Glutamatergic neuron (in vitro differentiated cells): ENCODE measurements around the gene SARDH. TPM values are rescaled to one million over a fixed set of nuclear protein-coding genes. Genes with fewer than 3 reads are reported as not detected.

Experiments used
- DNase-seq: peaks from one replicate; pipeline ENCODE4 v3.0.0; 2022
- H3K27ac Mint-ChIP-seq: one replicate; pipeline ENCODE4 v1.8.0; 2020; ENCODE audit warnings: mild to moderate bottlenecking, mixed read lengths, inconsistent platforms; ENCODE audit not compliant: unreplicated experiment
- H3K27me3 Mint-ChIP-seq: one replicate; pipeline ENCODE4 v1.8.0; 2020; ENCODE audit warnings: mild to moderate bottlenecking, moderate library complexity, mixed read lengths, inconsistent platforms; ENCODE audit not compliant: unreplicated experiment
- H3K36me3 Mint-ChIP-seq: one replicate; pipeline ENCODE4 v1.8.0; 2020; ENCODE audit warnings: mild to moderate bottlenecking, mixed read lengths, inconsistent platforms; ENCODE audit not compliant: unreplicated experiment
- H3K4me1 Mint-ChIP-seq: one replicate; pipeline ENCODE4 v1.8.0; 2020; ENCODE audit warnings: mild to moderate bottlenecking, low read depth, mixed read lengths, inconsistent platforms; ENCODE audit not compliant: unreplicated experiment
- H3K4me3 Mint-ChIP-seq: one replicate; pipeline ENCODE4 v1.8.0; 2020; ENCODE audit warnings: mild to moderate bottlenecking, mixed read lengths, inconsistent platforms; ENCODE audit not compliant: unreplicated experiment
- H3K9me3 Mint-ChIP-seq: one replicate; pipeline ENCODE4 v1.8.0; 2020; ENCODE audit warnings: mild to moderate bottlenecking, moderate library complexity, mixed read lengths, inconsistent platforms; ENCODE audit not compliant: unreplicated experiment
- CTCF ChIP-seq: fragments of 200-600 bp; sonication (generic); IDR thresholded peaks from one replicate; pipeline ENCODE4 v1.5.0; 2021; ENCODE audit not compliant: partially characterized antibody, unreplicated experiment
- total RNA-seq: library from RNA; stranded (reverse); fragmentation: NEBNext Ultra II Directional; extraction: Animal tissue kit (Norgen Biotek cat#: 25700); gene quantifications from one replicate; pipeline ENCODE4 v1.2.1, GENCODE V29; 2021; ENCODE audit not compliant: unreplicated experiment

Gene SARDH
- total RNA-seq, 1 donor from 2014 or later, result 2.0 TPM

DNA sequence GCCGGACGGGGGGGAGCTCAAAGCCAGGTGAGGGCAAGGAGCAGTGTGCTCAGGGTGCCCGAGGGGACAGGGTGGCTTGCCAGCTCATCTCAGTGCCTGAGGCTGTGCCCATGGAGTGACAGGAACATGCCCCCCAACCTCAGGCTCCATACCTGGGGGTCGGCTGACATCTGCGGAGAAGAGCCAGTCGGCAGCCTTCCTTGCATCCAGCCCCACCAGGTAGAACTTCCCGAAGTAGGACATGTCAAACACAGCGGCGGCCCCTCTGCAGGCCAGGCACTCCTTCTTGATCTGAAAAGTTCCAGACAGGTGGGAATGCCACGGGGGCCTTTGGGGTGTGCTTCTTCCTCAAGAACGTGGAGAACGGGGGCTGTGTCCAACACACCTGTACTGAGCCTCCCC, 42.1 kb downstream of the SARDH start:
- Mint-ChIP-seq H3K36me3 (peaks cover 5% of the 10 kb centered on the region), H3K4me3 (no peak overlapping the region), H3K9me3 (peaks cover 13% of the 10 kb centered on the region), H3K4me1 (peaks cover 52% of the 10 kb centered on the region), H3K27me3 (peaks cover 17% of the 10 kb centered on the region), H3K27ac (no peak overlapping the region)
- DNase-seq, result peak; percentile 3
- TF ChIP-seq CTCF, result no peak

GRCh38 chr9:133694686-133695085, 43.5 kb downstream of the SARDH start:
- peaks cover 13% of the 10 kb centered on the region for H3K9me3 Mint-ChIP-seq
- peaks cover 5% of the 10 kb centered on the region for H3K36me3 Mint-ChIP-seq
- peaks cover 48% of the 10 kb centered on the region for H3K4me1 Mint-ChIP-seq
- peaks cover 18% of the 10 kb centered on the region for H3K27me3 Mint-ChIP-seq
- TF ChIP-seq CTCF, result no peak
- H3K4me3 Mint-ChIP-seq, result peak overlapping the region; percentile 43
- peak overlapping the region; percentile 88 for H3K27ac Mint-ChIP-seq
- DNase-seq, result peak; percentile 15

DNA sequence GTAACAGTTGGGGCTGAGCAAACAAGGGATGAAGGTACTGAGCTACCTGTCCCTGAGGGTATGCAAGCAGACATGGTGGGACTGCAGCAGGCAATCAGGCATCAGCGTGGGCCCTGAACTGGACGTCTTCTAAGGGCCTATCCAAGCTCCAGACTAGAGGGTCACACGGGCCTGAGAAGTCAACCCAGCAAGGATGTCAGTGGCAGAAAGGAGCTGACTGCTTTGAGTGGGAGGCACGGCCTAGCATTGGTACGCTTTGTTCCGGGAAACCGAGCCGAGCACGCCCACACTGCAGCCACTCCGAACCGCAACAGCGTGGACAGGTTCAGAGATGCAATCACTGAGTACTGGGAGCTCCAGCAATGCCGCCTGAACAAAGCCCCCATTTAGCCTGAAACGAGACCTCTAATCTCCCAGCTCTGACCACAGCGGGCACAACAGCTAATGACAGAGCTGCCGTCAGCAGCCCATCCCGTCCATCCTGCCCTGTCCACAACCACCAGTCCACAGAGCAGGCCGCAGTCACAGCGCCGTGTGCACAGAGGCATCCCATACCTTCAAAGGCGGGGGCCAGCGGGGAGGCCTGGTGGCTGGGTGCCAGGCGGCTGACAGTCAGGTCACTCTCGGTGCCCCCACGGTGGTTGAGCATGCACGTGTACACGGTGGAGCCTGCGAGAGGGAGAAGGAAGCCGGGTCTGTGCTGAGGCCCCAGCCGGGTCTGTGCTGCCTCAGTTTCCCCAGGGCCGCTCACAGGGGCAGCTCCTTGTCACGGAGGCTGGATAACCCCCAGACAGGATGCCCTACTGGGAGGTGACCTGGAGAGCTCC, 44.2 kb downstream of the SARDH start:
- Mint-ChIP-seq H3K27ac (no peak overlapping the region), H3K9me3 (peaks cover 13% of the 10 kb centered on the region), H3K4me3 (no peak overlapping the region), H3K4me1 (peaks cover 48% of the 10 kb centered on the region), H3K36me3 (peaks cover 5% of the 10 kb centered on the region), H3K27me3 (peaks cover 18% of the 10 kb centered on the region)
- no peak for TF ChIP-seq CTCF
- peak; percentile 10 for DNase-seq

DNA sequence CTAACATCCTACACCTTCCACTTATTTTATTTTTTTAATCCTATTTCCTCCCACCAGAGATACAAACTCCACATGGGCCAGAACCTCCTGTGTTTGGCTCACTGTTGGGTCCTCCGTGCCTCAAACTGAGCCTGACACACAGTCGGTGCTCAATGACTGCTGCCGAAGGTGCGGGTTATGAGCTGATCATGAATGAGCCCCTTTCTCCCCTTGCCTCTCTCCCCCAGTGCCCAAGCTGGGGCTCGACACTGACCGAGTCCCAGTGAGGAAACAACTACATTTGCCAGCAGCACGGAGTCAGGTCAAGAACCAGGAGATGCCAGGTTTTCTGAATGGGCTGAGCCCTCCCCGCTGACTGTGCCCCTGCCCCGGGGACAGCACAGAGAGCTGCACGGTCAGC, 45.0 kb downstream of the SARDH start:
- no peak for TF ChIP-seq CTCF
- Mint-ChIP-seq H3K36me3 (no peaks in the 10 kb centered on the region), H3K4me3 (no peak overlapping the region)

GRCh38 chr9:133692364-133692985, 45.7 kb downstream of the SARDH start:
- Mint-ChIP-seq H3K36me3 (no peaks in the 10 kb centered on the region), H3K27ac (no peak overlapping the region), H3K4me1 (peaks cover 48% of the 10 kb centered on the region), H3K9me3 (peaks cover 13% of the 10 kb centered on the region), H3K4me3 (no peak overlapping the region), H3K27me3 (peaks cover 15% of the 10 kb centered on the region)
- DNase-seq, result peak; percentile 24
- no peak for TF ChIP-seq CTCF

More for the DNA sequence above, 45.0 kb downstream of the SARDH start:
- Mint-ChIP-seq H3K27me3 (peaks cover 15% of the 10 kb centered on the region), H3K9me3 (peaks cover 13% of the 10 kb centered on the region), H3K4me1 (peaks cover 48% of the 10 kb centered on the region), H3K27ac (no peak overlapping the region)
- peak; percentile 9 for DNase-seq
